ENCODE measurements around the gene OTUD7B. TPM values are rescaled to one million over a fixed set of nuclear protein-coding genes. Genes with fewer than 3 reads are reported as not detected.
A peak's percentile ranks its signal among the peaks of the same experiment; 100 is the strongest.

The OTUD7B gene
- total and polyA plus RNA-seq, 9 of the 15 experiments (the other 6 are each of a cell fraction or from before 2014, with no cell fraction given), result 0.96 to 18.8 (median 7.4) TPM

GRCh38 chr1:150006881-150007421 is 3.6 kb downstream of the OTUD7B start (continued):
- TF ChIP-seq ZNF592 (IDR thresholded peaks at IDR 0.05) (peak; percentile 74), ZNF134 (CRISPR knock-in tag; conservative IDR thresholded peaks at IDR 0.05) (no peak), ZNF217 (CRISPR knock-in tag; IDR thresholded peaks at IDR 0.05) (no peak), EGR1 (conservative IDR thresholded peaks at IDR 0.05) (peak; percentile 29), SMARCE1 (IDR thresholded peaks at IDR 0.05) (peak; percentile 64), MCM7 (IDR thresholded peaks at IDR 0.05) (no peak), BCLAF1 (IDR thresholded peaks at IDR 0.05; ENCODE audit: borderline replicate concordance in 1 of 2, control insufficient read depth in 1 of 2, low read depth in 2 of 2, low read length in 1 of 2) (no peak), TAF9B (IDR thresholded peaks at IDR 0.05; ENCODE audit: partially characterized antibody) (peak; percentile 32), FOSL1 (tag; conservative IDR thresholded peaks at IDR 0.05) (peak; percentile 86), JUN (IDR thresholded peaks at IDR 0.05; ENCODE audit: borderline replicate concordance, low read depth, low read length) (0 out of 2 replicates have a peak, but pooled peaks have one; percentile 30), JUN (CRISPR knock-in tag; IDR thresholded peaks at IDR 0.05; ENCODE audit: borderline replicate concordance) (no peak), BRCA1 (IDR thresholded peaks at IDR 0.05) (no peak), BRCA1 (CRISPR knock-in tag; IDR thresholded peaks at IDR 0.05) (no peak), ETV1 (tag; conservative IDR thresholded peaks at IDR 0.05; ENCODE audit: low read depth) (no peak), DMBX1 (CRISPR knock-in tag; IDR thresholded peaks at IDR 0.05; ENCODE audit: borderline replicate concordance) (no peak)

All from K562 (cell line).